Activated T-helper 1 cell treated with anti-CD3 and anti-CD28 coated beads, Interleukin-2, amount 50 U/mL, for 16 hours (primary cell): ENCODE results near the gene TMEM161A.
"Not testable (repeated sequence)": the region's sequence is repeated elsewhere in the genome, so short reads cannot be mapped to it uniquely, and the experiment has no call there.

Experiments
- DNase-seq, 2 donors: peaks; one replicate each; pipeline ENCODE4 v3.0.0-alpha.2; 2020; ENCODE audit warnings: low read depth in 1 of 2, low spot score in 1 of 2

The TMEM161A gene

GRCh38 chr19:19155495-19156219 lies 17.4 kb upstream of the TMEM161A start:
- no peak for DNase-seq

DNA sequence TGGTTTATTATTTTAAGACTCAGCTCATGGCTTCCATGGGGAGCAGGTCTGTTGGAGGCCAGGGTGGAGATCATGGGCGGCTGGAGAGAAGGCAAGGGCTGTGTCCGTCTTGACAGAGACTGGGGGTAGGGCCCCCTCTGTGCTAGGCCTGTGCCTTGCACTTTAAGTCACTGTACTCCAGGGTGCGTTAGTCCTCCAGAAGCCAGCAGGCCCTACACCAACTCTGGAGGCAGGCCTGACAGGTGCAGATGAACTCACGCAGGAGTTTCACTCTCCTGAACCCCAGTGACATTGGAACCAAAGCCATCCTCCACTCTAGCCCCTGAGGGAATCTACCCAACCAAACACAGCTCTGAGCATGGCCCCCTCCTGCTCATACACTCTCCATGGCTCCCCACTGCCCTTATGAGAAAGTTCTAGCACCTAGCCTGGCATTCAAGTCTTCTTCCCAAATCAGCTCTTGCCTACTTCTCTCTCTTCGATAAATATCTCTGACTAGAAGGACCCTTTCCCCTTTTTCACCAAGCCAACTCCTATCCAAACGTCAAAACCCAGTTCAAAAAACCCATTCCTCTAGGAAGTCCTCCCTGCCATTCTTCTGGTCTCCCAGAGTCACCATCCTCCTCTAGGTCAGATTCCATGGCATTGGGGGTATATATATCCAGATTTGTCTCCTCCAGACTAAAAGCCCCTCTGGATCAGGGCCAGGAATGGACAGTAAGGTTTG lies 16.7 kb upstream of the TMEM161A start:
- DNase-seq, result no peak

- no peak for DNase-seq
These were observed 14.5 kb upstream of the TMEM161A start for GRCh38 chr19:19152668-19153384.

DNA sequence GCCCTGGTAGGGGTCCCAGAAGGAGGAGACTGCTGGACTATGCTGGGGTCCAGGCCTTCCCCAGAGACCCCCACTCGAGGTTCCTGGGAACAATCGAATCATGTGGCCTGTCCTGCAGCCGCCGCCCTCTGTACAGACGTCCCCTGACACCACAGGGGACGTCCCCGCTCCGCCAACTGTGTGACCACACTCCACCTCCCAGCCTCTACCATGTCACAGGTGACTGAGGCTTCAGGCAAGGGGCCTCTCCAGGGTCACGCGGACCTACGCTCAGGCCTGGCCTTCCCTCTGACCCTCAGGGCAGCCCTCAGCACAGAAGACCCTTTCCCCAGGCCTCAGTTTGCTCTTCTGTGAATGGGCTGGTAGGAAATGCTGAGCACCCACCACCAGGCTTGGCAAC lies 13.1 kb upstream of the TMEM161A start:
- DNase-seq, result no peak

DNA sequence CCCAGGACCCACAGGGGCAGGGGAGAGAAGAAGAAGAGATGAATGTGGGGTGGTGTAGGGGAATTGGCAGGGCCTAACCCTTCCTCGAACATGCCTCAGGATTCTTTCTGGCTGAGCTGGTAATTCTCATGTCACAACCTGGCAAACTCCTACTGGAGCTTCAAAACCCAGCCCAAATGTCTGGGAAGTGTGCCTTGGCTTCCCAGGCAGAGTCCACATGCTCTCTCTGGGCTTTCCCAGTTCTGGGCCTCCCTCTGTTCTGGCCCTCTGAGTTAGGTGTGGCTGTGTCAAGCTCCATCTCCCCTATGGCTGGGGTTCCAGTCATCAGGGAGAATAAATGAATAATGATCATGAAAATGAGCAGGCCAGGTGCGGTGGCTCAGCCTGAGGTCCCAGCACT lies 11.2 kb upstream of the TMEM161A start:
- DNase-seq, result no peak

DNA sequence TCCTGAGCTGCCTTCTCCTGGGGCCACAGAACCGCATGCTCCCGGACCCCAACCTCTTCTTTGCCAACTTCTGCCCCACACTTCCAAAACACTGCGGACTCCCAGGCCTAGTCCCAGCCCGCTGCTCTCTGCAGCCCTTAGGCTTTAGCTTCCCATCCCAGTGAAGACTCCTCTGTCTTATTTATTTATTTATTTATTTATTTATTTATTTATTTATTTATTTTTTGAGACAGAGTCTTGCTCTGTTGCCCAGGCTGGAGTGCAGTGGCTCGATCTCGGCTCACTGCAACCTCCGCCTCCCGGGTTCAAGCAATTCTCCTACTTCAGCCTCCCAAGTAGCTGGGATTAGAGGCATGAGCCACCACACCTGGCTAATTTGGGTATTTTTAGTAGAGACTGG lies 10.2 kb upstream of the TMEM161A start:
- DNase-seq, result not testable (repeated sequence)

- no peak for DNase-seq
These were observed 9.1 kb upstream of the TMEM161A start for GRCh38 chr19:19147344-19147743.

DNA sequence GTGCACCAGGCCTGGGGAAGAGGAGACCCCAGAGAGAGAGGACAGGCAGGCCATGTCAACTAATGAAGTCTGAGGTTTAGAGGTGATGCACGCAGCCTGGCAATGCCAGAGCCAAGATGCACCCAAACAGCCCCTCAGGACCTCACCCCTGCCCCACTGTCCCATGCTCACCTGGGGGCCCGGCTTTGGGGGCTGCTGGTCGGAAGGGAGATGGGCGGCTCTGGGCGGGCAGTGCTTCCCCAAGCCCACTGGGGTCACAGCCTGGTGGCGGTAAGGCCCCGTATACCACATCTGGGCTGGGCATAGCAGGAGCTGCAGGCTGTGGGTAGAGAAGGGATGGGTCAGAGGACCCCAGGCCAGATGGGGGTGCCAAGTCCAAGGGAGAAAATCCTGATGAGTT lies 8.6 kb upstream of the TMEM161A start:
- DNase-seq, result no peak

GRCh38 chr19:19145684-19146608 lies 7.7 kb upstream of the TMEM161A start:
- peak; percentile 78 to 86 for DNase-seq

DNA sequence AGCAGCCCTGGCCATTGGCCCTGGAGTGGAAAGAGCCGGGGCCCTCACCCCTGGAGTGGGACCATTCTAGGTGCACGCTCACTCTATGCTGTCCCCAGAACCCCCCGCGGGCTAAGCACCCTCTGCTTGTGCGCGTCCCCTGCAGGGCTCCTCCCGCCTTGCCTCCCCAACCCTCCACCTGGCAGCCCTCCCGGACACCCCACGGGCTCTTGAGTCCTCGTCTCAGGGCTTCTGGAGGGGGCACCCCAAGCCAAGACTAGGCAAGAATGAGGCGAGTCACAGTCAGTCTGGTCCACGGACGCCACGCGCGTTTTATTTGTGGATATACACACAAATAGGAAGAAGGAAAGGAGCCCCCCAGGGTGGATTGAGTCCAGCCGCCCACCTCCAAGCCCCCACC lies 7.0 kb upstream of the TMEM161A start:
- DNase-seq, result no peak

DNA sequence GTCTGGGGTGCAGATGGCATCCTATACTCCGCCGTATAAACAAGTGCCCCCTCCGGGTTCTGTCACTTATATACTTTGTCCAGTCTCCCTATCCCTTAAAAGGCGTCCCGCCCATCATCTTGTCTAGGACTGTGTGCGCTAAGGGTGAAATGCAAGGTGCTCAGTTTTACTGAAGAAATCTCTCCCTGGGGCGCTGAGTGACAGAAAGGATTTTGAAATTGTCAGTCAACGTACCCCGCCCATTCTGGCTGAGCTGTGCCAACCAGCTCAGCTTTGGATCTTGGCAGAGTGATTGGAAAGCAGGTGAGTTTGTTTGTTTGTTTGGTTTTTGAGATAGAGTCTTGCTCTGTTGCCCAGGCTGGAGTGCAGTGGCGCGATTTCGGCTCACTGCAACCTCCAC lies 4.1 kb upstream of the TMEM161A start:
- no peak for DNase-seq

DNA sequence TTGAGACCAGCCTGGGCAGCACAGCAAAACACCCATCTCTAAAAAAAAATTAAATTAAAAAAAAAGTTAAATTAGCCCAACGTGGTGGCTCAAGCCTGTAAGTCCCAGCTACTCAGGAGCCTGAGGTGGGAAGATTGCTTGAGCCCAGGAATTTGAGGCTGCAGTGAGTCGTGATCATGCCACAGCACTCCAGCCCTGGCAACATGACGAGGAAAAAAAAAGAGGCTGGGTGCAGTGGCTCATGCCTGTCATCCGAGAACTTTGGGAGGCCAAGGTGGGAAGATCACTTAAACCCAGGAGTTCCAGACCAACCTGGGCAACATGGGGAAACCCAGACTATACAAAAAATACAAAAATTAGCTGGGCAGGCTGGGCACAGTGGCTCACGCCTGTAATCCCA lies 2.2 kb upstream of the TMEM161A start:
- DNase-seq, result no peak

- DNase-seq, result no peak
These were observed 1.6 kb upstream of the TMEM161A start for GRCh38 chr19:19139876-19140229.

DNA sequence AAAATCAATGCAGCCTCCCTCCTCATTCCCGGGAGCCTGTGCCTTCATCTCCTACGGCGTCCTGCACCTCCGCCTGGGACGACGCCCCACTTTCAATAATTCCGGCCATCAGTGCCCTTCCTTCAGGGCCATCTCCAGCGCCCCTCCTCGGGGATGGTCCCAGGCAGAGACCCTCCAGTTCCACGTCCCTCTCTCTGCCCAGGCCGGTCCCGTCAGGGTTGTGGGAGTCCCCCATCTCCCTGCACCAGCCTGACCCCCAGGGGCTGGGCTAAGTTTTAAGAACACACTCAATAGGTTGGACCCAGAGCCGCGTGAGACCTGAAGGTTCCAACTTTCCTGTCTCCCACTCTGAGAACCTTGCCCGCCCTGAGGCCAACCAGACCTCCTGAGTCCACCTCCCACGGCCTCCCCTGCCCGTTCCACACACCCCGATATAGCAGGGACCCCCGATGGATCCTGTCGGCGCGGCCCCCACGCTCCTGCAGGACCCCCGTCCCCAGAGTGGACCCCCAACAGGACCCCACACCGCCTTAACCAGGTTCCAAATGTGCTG lies 646 bp downstream of the TMEM161A start:
- no peak for DNase-seq

GRCh38 chr19:19135713-19136112 lies 2.6 kb downstream of the TMEM161A start:
- DNase-seq, result not testable (repeated sequence)

GRCh38 chr19:19134687-19135158 lies 3.6 kb downstream of the TMEM161A start:
- no peak for DNase-seq

DNA sequence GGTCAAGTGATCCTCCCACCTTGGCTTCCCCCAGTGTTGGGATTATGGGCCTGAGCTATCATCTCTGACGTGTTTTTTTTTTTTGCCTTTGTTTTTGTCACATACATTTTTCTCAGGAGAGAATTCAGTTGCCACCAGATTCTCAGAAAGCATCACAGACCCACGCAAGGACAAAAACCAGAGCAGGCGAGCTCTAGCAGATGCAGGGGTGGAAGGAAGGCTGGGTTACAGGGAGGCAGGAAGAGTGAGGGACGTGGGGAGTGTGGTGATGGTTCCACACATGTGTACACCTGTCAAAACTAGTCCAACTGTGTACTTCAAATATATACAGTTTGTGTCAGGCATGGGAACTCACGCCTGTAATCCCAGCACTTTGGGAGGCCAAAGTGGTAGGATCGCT lies 4.3 kb downstream of the TMEM161A start:
- no peak for DNase-seq

DNA sequence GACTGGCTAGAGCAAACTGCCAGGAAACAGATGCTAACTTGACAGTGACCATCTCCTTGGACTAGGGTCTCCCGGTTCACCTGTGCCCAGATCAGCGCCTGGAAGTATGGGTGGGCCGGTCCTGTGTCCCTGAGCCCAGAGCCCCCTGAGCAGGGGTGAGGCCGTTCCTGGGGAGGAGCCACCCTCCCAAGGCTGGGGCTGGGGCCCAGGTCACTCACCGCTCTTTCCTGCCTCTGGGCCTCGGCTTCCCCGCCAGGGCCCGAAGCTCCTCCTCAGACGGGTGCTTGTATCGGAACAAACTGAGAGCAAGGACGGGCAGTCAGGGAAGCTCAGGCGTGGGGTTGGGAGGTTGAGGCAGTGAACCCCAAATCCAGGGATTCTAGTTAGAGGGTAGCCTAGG lies 5.4 kb downstream of the TMEM161A start:
- no peak for DNase-seq

GRCh38 chr19:19131989-19132388 lies 6.3 kb downstream of the TMEM161A start:
- no peak for DNase-seq

GRCh38 chr19:19126102-19126501 lies 12.2 kb downstream of the TMEM161A start:
- DNase-seq, result no peak

DNA sequence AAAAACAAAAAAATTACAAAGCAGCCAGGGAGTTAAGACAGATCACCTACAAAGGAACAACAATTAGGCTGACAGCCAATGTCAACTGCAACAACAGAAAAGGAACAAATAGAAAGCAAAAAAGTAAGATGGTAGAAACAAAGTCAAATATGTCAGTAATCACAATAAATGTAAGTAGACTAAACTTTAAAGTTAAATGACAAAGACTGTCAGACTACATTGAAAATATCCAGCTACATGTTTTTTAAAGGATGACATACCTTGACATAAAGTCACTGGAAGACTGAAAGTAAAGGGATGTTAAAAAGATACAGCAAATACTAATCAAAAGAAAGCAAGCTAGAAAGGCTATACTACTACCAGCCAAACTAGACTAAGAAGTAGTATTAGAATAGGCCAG lies 14.9 kb downstream of the TMEM161A start:
- no peak for DNase-seq
